HEK293 (cell line): ENCODE data around the gene SCFD2.

Experiments
- CTCF ChIA-PET: fragments of 350-600 bp; formaldehyde crosslinking; extraction: SDS; loops from one replicate; lab custom pipeline; 2021; ENCODE audit warnings: antibody characterized with exemption; lab: Yijun Ruan, JAX
- POLR2A ChIA-PET: fragments of 300-600 bp; formaldehyde crosslinking; extraction: SDS; loops from one replicate; lab custom pipeline; 2020; ENCODE audit warnings: antibody characterized with exemption, inconsistent platforms; lab: Yijun Ruan, JAX
- H3K27ac ChIP-seq: fragments of 200-500 bp; sonication (Bioruptor generic); 2 replicates; pipeline ENCODE4 v1.5.1; 2014; ENCODE audit warnings: low read depth, low read length, control low read depth, inconsistent platforms; ENCODE audit errors: extremely low read depth
- H3K36me3 ChIP-seq, 2 experiments: fragments of 200-500 bp in 1 of 2; sonication (Bioruptor generic) in 1 of 2; 1 replicate in 1 of 2; 2 replicates in 1 of 2; pipeline ENCODE4 v1.5.1; 2014 to 2017; ENCODE audit warnings: inconsistent platforms in 2 of 2, low read length in 2 of 2; ENCODE audit not compliant: control insufficient read depth in 2 of 2, insufficient read depth in 1 of 2
- H3K4me1 ChIP-seq: fragments of 200-500 bp; sonication (Bioruptor generic); 2 replicates; pipeline ENCODE4 v1.5.1; 2014; ENCODE audit warnings: mild to moderate bottlenecking, low read length, inconsistent platforms; ENCODE audit not compliant: control insufficient read depth, insufficient read depth
- H3K4me3 ChIP-seq: 2 replicates; pipeline ENCODE4 v1.5.1; 2011; ENCODE audit warnings: low read depth, mild to moderate bottlenecking, control low read depth, low read length, moderate library complexity
- H3K9me3 ChIP-seq: fragments of 200-500 bp; sonication (Bioruptor generic); 2 replicates; pipeline ENCODE4 v1.5.1; 2014; ENCODE audit warnings: low read depth, low read length, inconsistent platforms; ENCODE audit not compliant: control insufficient read depth, insufficient read depth
- ATF2 ChIP-seq: fragments of 450-650 bp; formaldehyde crosslinking; IDR thresholded peaks from 2 replicates; pipeline ENCODE4 v1.5.1; 2016; ENCODE audit warnings: missing biosample characterization, missing genetic modification characterization, low read depth
- PATZ1 ChIP-seq: fragments of 450-650 bp; formaldehyde crosslinking; IDR thresholded peaks from 2 replicates; pipeline ENCODE4 v1.5.1; 2016; ENCODE audit warnings: missing biosample characterization, missing genetic modification characterization
- REPIN1 ChIP-seq: fragments of 450-650 bp; formaldehyde crosslinking; IDR thresholded peaks from 2 replicates; pipeline ENCODE4 v1.5.1; 2017; ENCODE audit warnings: missing biosample characterization, missing genetic modification characterization, low read depth
- YY1 ChIP-seq: fragments of 450-650 bp; formaldehyde crosslinking; IDR thresholded peaks from 2 replicates; pipeline ENCODE4 v1.5.1; 2018; ENCODE audit warnings: missing biosample characterization, missing genetic modification characterization
- ZNF175 ChIP-seq: fragments of 450-650 bp; formaldehyde crosslinking; IDR thresholded peaks from 2 replicates; pipeline ENCODE4 v1.5.1; 2016; ENCODE audit warnings: missing biosample characterization, missing genetic modification characterization
- ZNF211 ChIP-seq: fragments of 450-650 bp; formaldehyde crosslinking; IDR thresholded peaks from 2 replicates; pipeline ENCODE4 v1.5.1; 2016; ENCODE audit warnings: low read depth, missing biosample characterization, missing genetic modification characterization
- ZNF223 ChIP-seq: fragments of 450-650 bp; formaldehyde crosslinking; IDR thresholded peaks from 2 replicates; pipeline ENCODE4 v1.5.1; 2016; ENCODE audit warnings: missing biosample characterization, missing genetic modification characterization
- ZNF239 ChIP-seq: fragments of 450-650 bp; formaldehyde crosslinking; IDR thresholded peaks from 2 replicates; pipeline ENCODE4 v1.5.1; 2016; ENCODE audit warnings: missing biosample characterization, missing genetic modification characterization
- ZNF354C ChIP-seq: fragments of 450-650 bp; formaldehyde crosslinking; IDR thresholded peaks from 2 replicates; pipeline ENCODE4 v1.5.1; 2016; ENCODE audit warnings: missing biosample characterization, missing genetic modification characterization, low read depth, borderline replicate concordance
- ZNF394 ChIP-seq: fragments of 450-650 bp; formaldehyde crosslinking; IDR thresholded peaks from 2 replicates; pipeline ENCODE4 v1.5.1; 2016; ENCODE audit warnings: missing biosample characterization, missing genetic modification characterization, mild to moderate bottlenecking, moderate library complexity, borderline replicate concordance
- ZNF501 ChIP-seq: fragments of 450-650 bp; formaldehyde crosslinking; IDR thresholded peaks from 2 replicates; pipeline ENCODE4 v1.5.1; 2016; ENCODE audit warnings: missing biosample characterization, missing genetic modification characterization
- ZNF561 ChIP-seq: fragments of 450-650 bp; IDR thresholded peaks from 2 replicates; pipeline ENCODE4 v1.5.1; 2018; ENCODE audit warnings: missing biosample characterization, missing genetic modification characterization, borderline replicate concordance
- TF ChIP-seq, protein P1 (sequence below): fragments of 450-650 bp; formaldehyde crosslinking; conservative IDR thresholded peaks from 2 replicates; pipeline ENCODE4 v1.5.1; 2016; ENCODE audit warnings: low read depth, missing biosample characterization, missing genetic modification characterization
- TF ChIP-seq, protein P2 (sequence below): fragments of 450-650 bp; formaldehyde crosslinking; IDR thresholded peaks from 2 replicates; pipeline ENCODE4 v1.5.1; 2017; ENCODE audit warnings: missing biosample characterization, missing genetic modification characterization
- TF ChIP-seq, protein P3 (sequence below): fragments of 450-650 bp; formaldehyde crosslinking; IDR thresholded peaks from 2 replicates; pipeline ENCODE4 v1.5.1; 2016; ENCODE audit warnings: missing biosample characterization, missing genetic modification characterization
- TF ChIP-seq, protein P4 (sequence below): fragments of 450-650 bp; formaldehyde crosslinking; IDR thresholded peaks from 2 replicates; pipeline ENCODE4 v1.5.1; 2017; ENCODE audit warnings: missing biosample characterization, missing genetic modification characterization

SCFD2 gene

GRCh38 chr4:53233114-53233795 is 132.6 kb downstream of the SCFD2 start:
- ChIA-PET POLR2A (no interaction called here), CTCF (no interaction called here)
- Histone ChIP-seq H3K27ac (no peak overlapping the region), H3K36me3 (no peaks in the 10 kb centered on the region), H3K4me3 (no peak overlapping the region), H3K4me1 (no peaks in the 10 kb centered on the region), H3K9me3 (no peaks in the 10 kb centered on the region)
- TF ChIP-seq, protein P1, sequence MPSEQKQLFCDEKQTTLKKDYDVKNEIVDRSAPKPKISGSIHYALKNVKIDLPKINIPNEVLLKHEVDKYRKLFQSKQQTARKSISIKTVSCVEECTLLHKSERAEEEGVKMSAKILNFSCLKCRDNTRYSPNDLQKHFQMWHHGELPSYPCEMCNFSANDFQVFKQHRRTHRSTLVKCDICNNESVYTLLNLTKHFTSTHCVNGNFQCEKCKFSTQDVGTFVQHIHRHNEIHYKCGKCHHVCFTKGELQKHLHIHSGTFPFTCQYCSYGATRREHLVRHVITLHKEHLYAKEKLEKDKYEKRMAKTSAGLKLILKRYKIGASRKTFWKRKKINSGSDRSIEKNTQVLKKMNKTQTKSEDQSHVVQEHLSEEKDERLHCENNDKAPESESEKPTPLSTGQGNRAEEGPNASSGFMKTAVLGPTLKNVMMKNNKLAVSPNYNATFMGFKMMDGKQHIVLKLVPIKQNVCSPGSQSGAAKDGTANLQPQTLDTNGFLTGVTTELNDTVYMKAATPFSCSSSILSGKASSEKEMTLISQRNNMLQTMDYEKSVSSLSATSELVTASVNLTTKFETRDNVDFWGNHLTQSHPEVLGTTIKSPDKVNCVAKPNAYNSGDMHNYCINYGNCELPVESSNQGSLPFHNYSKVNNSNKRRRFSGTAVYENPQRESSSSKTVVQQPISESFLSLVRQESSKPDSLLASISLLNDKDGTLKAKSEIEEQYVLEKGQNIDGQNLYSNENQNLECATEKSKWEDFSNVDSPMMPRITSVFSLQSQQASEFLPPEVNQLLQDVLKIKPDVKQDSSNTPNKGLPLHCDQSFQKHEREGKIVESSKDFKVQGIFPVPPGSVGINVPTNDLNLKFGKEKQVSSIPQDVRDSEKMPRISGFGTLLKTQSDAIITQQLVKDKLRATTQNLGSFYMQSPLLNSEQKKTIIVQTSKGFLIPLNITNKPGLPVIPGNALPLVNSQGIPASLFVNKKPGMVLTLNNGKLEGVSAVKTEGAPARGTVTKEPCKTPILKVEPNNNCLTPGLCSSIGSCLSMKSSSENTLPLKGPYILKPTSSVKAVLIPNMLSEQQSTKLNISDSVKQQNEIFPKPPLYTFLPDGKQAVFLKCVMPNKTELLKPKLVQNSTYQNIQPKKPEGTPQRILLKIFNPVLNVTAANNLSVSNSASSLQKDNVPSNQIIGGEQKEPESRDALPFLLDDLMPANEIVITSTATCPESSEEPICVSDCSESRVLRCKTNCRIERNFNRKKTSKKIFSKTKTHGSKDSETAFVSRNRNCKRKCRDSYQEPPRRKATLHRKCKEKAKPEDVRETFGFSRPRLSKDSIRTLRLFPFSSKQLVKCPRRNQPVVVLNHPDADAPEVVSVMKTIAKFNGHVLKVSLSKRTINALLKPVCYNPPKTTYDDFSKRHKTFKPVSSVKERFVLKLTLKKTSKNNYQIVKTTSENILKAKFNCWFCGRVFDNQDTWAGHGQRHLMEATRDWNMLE (tag by site-specific recombination), result no peak
- TF ChIP-seq ZNF561 (tag by site-specific recombination), result no peak
- no peak for TF ChIP-seq ZNF501 (tag by site-specific recombination)
- TF ChIP-seq, protein P2, sequence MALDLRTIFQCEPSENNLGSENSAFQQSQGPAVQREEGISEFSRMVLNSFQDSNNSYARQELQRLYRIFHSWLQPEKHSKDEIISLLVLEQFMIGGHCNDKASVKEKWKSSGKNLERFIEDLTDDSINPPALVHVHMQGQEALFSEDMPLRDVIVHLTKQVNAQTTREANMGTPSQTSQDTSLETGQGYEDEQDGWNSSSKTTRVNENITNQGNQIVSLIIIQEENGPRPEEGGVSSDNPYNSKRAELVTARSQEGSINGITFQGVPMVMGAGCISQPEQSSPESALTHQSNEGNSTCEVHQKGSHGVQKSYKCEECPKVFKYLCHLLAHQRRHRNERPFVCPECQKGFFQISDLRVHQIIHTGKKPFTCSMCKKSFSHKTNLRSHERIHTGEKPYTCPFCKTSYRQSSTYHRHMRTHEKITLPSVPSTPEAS (tag by site-specific recombination), result no peak
- TF ChIP-seq PATZ1 (tag by site-specific recombination), result no peak
- TF ChIP-seq ZNF211 (tag by site-specific recombination), result no peak
- TF ChIP-seq REPIN1 (tag by site-specific recombination), result no peak
- no peak for TF ChIP-seq ZNF175 (tag by site-specific recombination)
- TF ChIP-seq ZNF239 (tag by site-specific recombination), result no peak
- TF ChIP-seq YY1, result no peak
- TF ChIP-seq, protein P3, sequence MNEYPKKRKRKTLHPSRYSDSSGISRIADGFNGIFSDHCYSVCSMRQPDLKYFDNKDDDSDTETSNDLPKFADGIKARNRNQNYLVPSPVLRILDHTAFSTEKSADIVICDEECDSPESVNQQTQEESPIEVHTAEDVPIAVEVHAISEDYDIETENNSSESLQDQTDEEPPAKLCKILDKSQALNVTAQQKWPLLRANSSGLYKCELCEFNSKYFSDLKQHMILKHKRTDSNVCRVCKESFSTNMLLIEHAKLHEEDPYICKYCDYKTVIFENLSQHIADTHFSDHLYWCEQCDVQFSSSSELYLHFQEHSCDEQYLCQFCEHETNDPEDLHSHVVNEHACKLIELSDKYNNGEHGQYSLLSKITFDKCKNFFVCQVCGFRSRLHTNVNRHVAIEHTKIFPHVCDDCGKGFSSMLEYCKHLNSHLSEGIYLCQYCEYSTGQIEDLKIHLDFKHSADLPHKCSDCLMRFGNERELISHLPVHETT (tag by site-specific recombination), result no peak
- TF ChIP-seq, protein P4, sequence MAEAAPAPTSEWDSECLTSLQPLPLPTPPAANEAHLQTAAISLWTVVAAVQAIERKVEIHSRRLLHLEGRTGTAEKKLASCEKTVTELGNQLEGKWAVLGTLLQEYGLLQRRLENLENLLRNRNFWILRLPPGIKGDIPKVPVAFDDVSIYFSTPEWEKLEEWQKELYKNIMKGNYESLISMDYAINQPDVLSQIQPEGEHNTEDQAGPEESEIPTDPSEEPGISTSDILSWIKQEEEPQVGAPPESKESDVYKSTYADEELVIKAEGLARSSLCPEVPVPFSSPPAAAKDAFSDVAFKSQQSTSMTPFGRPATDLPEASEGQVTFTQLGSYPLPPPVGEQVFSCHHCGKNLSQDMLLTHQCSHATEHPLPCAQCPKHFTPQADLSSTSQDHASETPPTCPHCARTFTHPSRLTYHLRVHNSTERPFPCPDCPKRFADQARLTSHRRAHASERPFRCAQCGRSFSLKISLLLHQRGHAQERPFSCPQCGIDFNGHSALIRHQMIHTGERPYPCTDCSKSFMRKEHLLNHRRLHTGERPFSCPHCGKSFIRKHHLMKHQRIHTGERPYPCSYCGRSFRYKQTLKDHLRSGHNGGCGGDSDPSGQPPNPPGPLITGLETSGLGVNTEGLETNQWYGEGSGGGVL (tag by site-specific recombination), result no peak
- no peak for TF ChIP-seq ZNF394 (tag by site-specific recombination)
- no peak for TF ChIP-seq ZNF223
- TF ChIP-seq ATF2, result no peak
- TF ChIP-seq ZNF354C (tag by site-specific recombination), result no peak
